Naive thymus-derived CD4-positive, alpha-beta T cell (primary cell): ENCODE measurements around the gene SOCS6. TPM values are rescaled to one million over a fixed set of nuclear protein-coding genes. Genes with fewer than 3 reads are reported as not detected.

Source experiments
- ATAC-seq: fragments of 150-1000 bp; cut with Tn5 transposase; 2 replicates; pipeline ENCODE4 v1.10.0; 2021; ENCODE audit warnings: mild to moderate bottlenecking, moderate library complexity
- CTCF ChIA-PET: fragments of 350-600 bp; sonication (Branson Sonifier 250); formaldehyde crosslinking; loops from one replicate; lab custom pipeline; 2021; ENCODE audit warnings: antibody characterized with exemption; lab: Charles Lee
- POLR2A ChIA-PET: fragments of 350-600 bp; sonication (Branson Sonifier 250); formaldehyde crosslinking; loops from one replicate; lab custom pipeline; 2021; ENCODE audit warnings: antibody characterized with exemption, inconsistent platforms; lab: Charles Lee
- DNase-seq, 9 donors: peaks; one replicate each; pipeline versions ENCODE4 v3.0.0 to v3.0.0-alpha.2; 2020 to 2022; ENCODE audit warnings: mixed read lengths in 1 of 9
- H3K27ac ChIP-seq: one replicate; pipeline ENCODE4 v1.7.0; 2013; ENCODE audit warnings: mild to moderate bottlenecking, low read depth, low read length, moderate library complexity
- H3K27me3 ChIP-seq, 2 donors: one replicate each; pipeline ENCODE4 v1.7.0; 2013; ENCODE audit warnings: low read length in 2 of 2, mild to moderate bottlenecking in 2 of 2, moderate library complexity in 2 of 2; ENCODE audit not compliant: control insufficient read depth in 2 of 2, insufficient read depth in 2 of 2
- H3K36me3 ChIP-seq, 3 experiments: 1 replicate in 2 of 3; 2 replicates in 1 of 3; pipeline ENCODE4 v1.7.0; 2013; ENCODE audit warnings: low read length in 3 of 3, mild to moderate bottlenecking in 3 of 3, moderate library complexity in 1 of 3; ENCODE audit not compliant: insufficient read depth in 3 of 3, control insufficient read depth in 2 of 3
- H3K4me1 ChIP-seq, 2 donors: one replicate each; pipeline ENCODE4 v1.7.0; 2013; ENCODE audit warnings: low read length in 2 of 2, mild to moderate bottlenecking in 2 of 2, moderate library complexity in 1 of 2; ENCODE audit not compliant: control insufficient read depth in 2 of 2, insufficient read depth in 2 of 2
- H3K4me3 ChIP-seq: 2 replicates; pipeline ENCODE4 v1.7.0; 2013; ENCODE audit warnings: mild to moderate bottlenecking, low read length
- H3K9me3 ChIP-seq, 3 experiments: 1 replicate in 2 of 3; 2 replicates in 1 of 3; pipeline ENCODE4 v1.7.0; 2013; ENCODE audit warnings: low read length in 3 of 3; ENCODE audit not compliant: control insufficient read depth in 2 of 3
- H3K27ac Mint-ChIP-seq, 9 donors: one replicate each; pipeline ENCODE4 v1.8.0; 2020 to 2022; ENCODE audit warnings: mixed read lengths in 9 of 9, mild to moderate bottlenecking in 8 of 9, moderate library complexity in 5 of 9, inconsistent platforms in 2 of 9
- H3K27me3 Mint-ChIP-seq, 5 donors: one replicate each; pipeline ENCODE4 v1.8.0; 2021 to 2022; ENCODE audit warnings: mixed read lengths in 5 of 5, mild to moderate bottlenecking in 1 of 5
- H3K36me3 Mint-ChIP-seq, 5 donors: one replicate each; pipeline ENCODE4 v1.8.0; 2020 to 2022; ENCODE audit warnings: mixed read lengths in 5 of 5, mild to moderate bottlenecking in 3 of 5, inconsistent platforms in 1 of 5
- H3K4me1 Mint-ChIP-seq, 7 donors: one replicate each; pipeline ENCODE4 v1.8.0; 2020 to 2022; ENCODE audit warnings: mixed read lengths in 7 of 7, mild to moderate bottlenecking in 3 of 7, inconsistent platforms in 1 of 7
- H3K4me3 Mint-ChIP-seq, 10 donors: one replicate each; pipeline ENCODE4 v1.8.0; 2020 to 2022; ENCODE audit warnings: mild to moderate bottlenecking in 10 of 10, mixed read lengths in 10 of 10, moderate library complexity in 6 of 10, inconsistent platforms in 2 of 10
- H3K9me3 Mint-ChIP-seq, 11 donors: one replicate each; pipeline ENCODE4 v1.8.0; 2020 to 2022; ENCODE audit warnings: mixed read lengths in 11 of 11, mild to moderate bottlenecking in 4 of 11, inconsistent platforms in 1 of 11, moderate library complexity in 1 of 11
- intact Hi-C, 2 donors: fragments of 100-400 bp; cut with micrococcal nuclease; formaldehyde crosslinking; loops; one replicate each; pipeline ENCODE4 v1.15.1; 2023
- polyA plus RNA-seq, 2 donors: library from polyadenylated mRNA; unstranded; fragments of 300-500 nt; fragmentation: Illumina TruSeq; gene quantifications; one replicate each; pipeline ENCODE4 v1.2.3, GENCODE V29; 2021
- total RNA-seq, 6 experiments: library from RNA in 5 of 6; stranded (reverse) in 5 of 6; gene quantifications; 1 replicate in 5 of 6; 2 replicates in 1 of 6; pipeline ENCODE4 v1.2.3 and lab custom pipeline; 2021 to 2026

Gene SOCS6
- total and polyA plus RNA-seq, 7 experiments from 2014 or later = 0.52 to 4.6 (median 2.3) TPM

GRCh38 chr18:70256184-70256583 lies 32.7 kb upstream of the SOCS6 start:
- H3K36me3 Mint-ChIP-seq = no peaks in the 10 kb centered on the region
- H3K27me3 ChIP-seq = no peaks in the 10 kb centered on the region
- CTCF ChIA-PET = no interaction called here
- POLR2A ChIA-PET = no interaction called here
- no peak overlapping the region for H3K4me3 ChIP-seq
- intact Hi-C loops = no loop called here
- H3K9me3 Mint-ChIP-seq = no peaks in the 10 kb centered on the region
- no peaks in the 10 kb centered on the region for H3K36me3 ChIP-seq
- no peaks in the 10 kb centered on the region for H3K9me3 ChIP-seq
- no peaks in the 10 kb centered on the region for H3K4me1 ChIP-seq
- no peak overlapping the region for H3K4me3 Mint-ChIP-seq
- ATAC-seq = no peak
- H3K27me3 Mint-ChIP-seq = peaks cover 0 to 33% (median 12%) of the 10 kb centered on the region in 5 donors
- H3K4me1 Mint-ChIP-seq = no peaks in the 10 kb centered on the region
- H3K27ac Mint-ChIP-seq = no peak overlapping the region
- no peak overlapping the region for H3K27ac ChIP-seq
- DNase-seq = no peak

- Mint-ChIP-seq H3K4me3 (no peak overlapping the region), H3K4me1 (no peaks in the 10 kb centered on the region), H3K27me3 (peaks cover 0 to 34% (median 12%) of the 10 kb centered on the region in 5 donors), H3K9me3 (no peaks in the 10 kb centered on the region), H3K36me3 (no peaks in the 10 kb centered on the region), H3K27ac (no peak overlapping the region)
- H3K36me3 ChIP-seq = no peaks in the 10 kb centered on the region
- H3K27me3 ChIP-seq = no peaks in the 10 kb centered on the region
- intact Hi-C loops = no loop called here
- POLR2A ChIA-PET = no interaction called here
- no peak overlapping the region for H3K27ac ChIP-seq
- no peak for DNase-seq
- no peak for ATAC-seq
- H3K4me1 ChIP-seq = no peaks in the 10 kb centered on the region
- H3K4me3 ChIP-seq = no peak overlapping the region
- CTCF ChIA-PET = no interaction called here
- no peaks in the 10 kb centered on the region for H3K9me3 ChIP-seq
These were observed 31.9 kb upstream of the SOCS6 start for GRCh38 chr18:70256994-70257393.

- ChIA-PET POLR2A (no interaction called here), CTCF (no interaction called here)
- H3K27me3 ChIP-seq = no peaks in the 10 kb centered on the region
- intact Hi-C loops = no loop called here
- Mint-ChIP-seq H3K4me3 (no peak overlapping the region), H3K9me3 (no peaks in the 10 kb centered on the region), H3K27me3 (peaks cover 0 to 39% (median 16%) of the 10 kb centered on the region in 5 donors), H3K27ac (no peak overlapping the region), H3K36me3 (no peaks in the 10 kb centered on the region), H3K4me1 (no peaks in the 10 kb centered on the region)
- no peaks in the 10 kb centered on the region for H3K9me3 ChIP-seq
- DNase-seq (no peak), ATAC-seq (no peak)
- H3K4me1 ChIP-seq = no peaks in the 10 kb centered on the region
- H3K36me3 ChIP-seq = no peaks in the 10 kb centered on the region
- H3K27ac ChIP-seq = no peak overlapping the region
- H3K4me3 ChIP-seq = no peak overlapping the region
These were observed 30.6 kb upstream of the SOCS6 start for GRCh38 chr18:70258243-70258642.

GRCh38 chr18:70260683-70261082 lies 28.2 kb upstream of the SOCS6 start:
- no peaks in the 10 kb centered on the region for H3K36me3 ChIP-seq
- H3K27me3 Mint-ChIP-seq = peaks cover 0 to 29% (median 16%) of the 10 kb centered on the region in 5 donors
- no peak overlapping the region for H3K4me3 ChIP-seq
- no peaks in the 10 kb centered on the region for H3K4me1 Mint-ChIP-seq
- DNase-seq = no peak
- no peaks in the 10 kb centered on the region for H3K9me3 Mint-ChIP-seq
- no peaks in the 10 kb centered on the region for H3K4me1 ChIP-seq
- intact Hi-C loops = no loop called here
- H3K9me3 ChIP-seq = no peaks in the 10 kb centered on the region
- ChIA-PET POLR2A (no interaction called here), CTCF (no interaction called here)
- no peaks in the 10 kb centered on the region for H3K36me3 Mint-ChIP-seq
- H3K27me3 ChIP-seq = no peaks in the 10 kb centered on the region
- no peak overlapping the region for H3K27ac ChIP-seq
- no peak for ATAC-seq
- no peak overlapping the region for H3K4me3 Mint-ChIP-seq
- no peak overlapping the region for H3K27ac Mint-ChIP-seq

GRCh38 chr18:70261141-70261788 lies 27.6 kb upstream of the SOCS6 start:
- Mint-ChIP-seq H3K27ac (no peak overlapping the region), H3K27me3 (peaks cover 0 to 27% (median 16%) of the 10 kb centered on the region in 5 donors), H3K4me3 (no peak overlapping the region), H3K9me3 (no peaks in the 10 kb centered on the region), H3K36me3 (no peaks in the 10 kb centered on the region), H3K4me1 (no peaks in the 10 kb centered on the region)
- Histone ChIP-seq H3K36me3 (no peaks in the 10 kb centered on the region), H3K4me1 (no peaks in the 10 kb centered on the region), H3K27ac (no peak overlapping the region), H3K4me3 (no peak overlapping the region), H3K27me3 (no peaks in the 10 kb centered on the region), H3K9me3 (no peaks in the 10 kb centered on the region)
- DNase-seq = no peak
- ChIA-PET POLR2A (no interaction called here), CTCF (no interaction called here)
- intact Hi-C loops = no loop called here
- no peak for ATAC-seq

- Histone ChIP-seq H3K27ac (no peak overlapping the region), H3K4me1 (no peaks in the 10 kb centered on the region), H3K4me3 (no peak overlapping the region), H3K27me3 (no peaks in the 10 kb centered on the region), H3K36me3 (no peaks in the 10 kb centered on the region), H3K9me3 (no peaks in the 10 kb centered on the region)
- ChIA-PET POLR2A (no interaction called here), CTCF (interaction anchor here (0.7 kb wide), 1 partner anchor 285 kb away, joined by 8 read pairs; no protein-coding TSS in a partner anchor)
- intact Hi-C loops = no loop called here
- ATAC-seq (no peak), DNase-seq (no peak)
- H3K4me3 Mint-ChIP-seq = no peak overlapping the region
- peaks cover 0 to 18% (median 16%) of the 10 kb centered on the region in 5 donors for H3K27me3 Mint-ChIP-seq
- H3K4me1 Mint-ChIP-seq = no peaks in the 10 kb centered on the region
- no peaks in the 10 kb centered on the region for H3K36me3 Mint-ChIP-seq
- H3K9me3 Mint-ChIP-seq = peaks cover 0 to 12% (median 0%) of the 10 kb centered on the region in 11 donors
- H3K27ac Mint-ChIP-seq = no peak overlapping the region
These were observed 25.5 kb upstream of the SOCS6 start for GRCh38 chr18:70263336-70263735.

GRCh38 chr18:70271742-70272141 lies 17.1 kb upstream of the SOCS6 start:
- DNase-seq (no peak), ATAC-seq (no peak)
- Mint-ChIP-seq H3K36me3 (peaks cover 0 to 9% (median 0%) of the 10 kb centered on the region in 5 donors), H3K9me3 (peaks cover 13 to 55% (median 26%) of the 10 kb centered on the region in 11 donors), H3K4me3 (no peak overlapping the region), H3K27me3 (peaks cover 2 to 25% (median 13%) of the 10 kb centered on the region in 5 donors), H3K27ac (no peak overlapping the region), H3K4me1 (no peaks in the 10 kb centered on the region)
- intact Hi-C loops = no loop called here
- CTCF ChIA-PET = no interaction called here
- Histone ChIP-seq H3K9me3 (peaks cover 0 to 16% (median 0%) of the 10 kb centered on the region in 3 experiments), H3K27me3 (no peaks in the 10 kb centered on the region), H3K4me1 (no peaks in the 10 kb centered on the region), H3K27ac (no peak overlapping the region), H3K4me3 (no peak overlapping the region), H3K36me3 (no peaks in the 10 kb centered on the region)
- POLR2A ChIA-PET = no interaction called here
